ENCODE measurements around the gene HIVEP3.

- TF ChIP-seq, protein P1, sequence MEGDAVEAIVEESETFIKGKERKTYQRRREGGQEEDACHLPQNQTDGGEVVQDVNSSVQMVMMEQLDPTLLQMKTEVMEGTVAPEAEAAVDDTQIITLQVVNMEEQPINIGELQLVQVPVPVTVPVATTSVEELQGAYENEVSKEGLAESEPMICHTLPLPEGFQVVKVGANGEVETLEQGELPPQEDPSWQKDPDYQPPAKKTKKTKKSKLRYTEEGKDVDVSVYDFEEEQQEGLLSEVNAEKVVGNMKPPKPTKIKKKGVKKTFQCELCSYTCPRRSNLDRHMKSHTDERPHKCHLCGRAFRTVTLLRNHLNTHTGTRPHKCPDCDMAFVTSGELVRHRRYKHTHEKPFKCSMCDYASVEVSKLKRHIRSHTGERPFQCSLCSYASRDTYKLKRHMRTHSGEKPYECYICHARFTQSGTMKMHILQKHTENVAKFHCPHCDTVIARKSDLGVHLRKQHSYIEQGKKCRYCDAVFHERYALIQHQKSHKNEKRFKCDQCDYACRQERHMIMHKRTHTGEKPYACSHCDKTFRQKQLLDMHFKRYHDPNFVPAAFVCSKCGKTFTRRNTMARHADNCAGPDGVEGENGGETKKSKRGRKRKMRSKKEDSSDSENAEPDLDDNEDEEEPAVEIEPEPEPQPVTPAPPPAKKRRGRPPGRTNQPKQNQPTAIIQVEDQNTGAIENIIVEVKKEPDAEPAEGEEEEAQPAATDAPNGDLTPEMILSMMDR (IDR thresholded peaks at IDR 0.05): no peak
- no peak for TF ChIP-seq EZH2phosphoT487 (IDR thresholded peaks at IDR 0.05)
These were observed 453.0 kb downstream of the HIVEP3 start for GRCh38 chr1:41465741-41466140.
